Epithelial cell of umbilical artery (primary cell): Measurements from ENCODE around the gene STON1. TPM values are rescaled to one million over a fixed set of nuclear protein-coding genes. Genes with fewer than 3 reads are reported as not detected.

ENCODE experiments used
- total RNA-seq: library from RNA; depleted of rRNA; stranded (reverse); fragments of >200 nt; gene quantifications from 2 replicates; pipeline ENCODE4 v1.2.3, GENCODE V29; 2014

Gene STON1
- 11.0 and 12.6 TPM in 2 replicates for total RNA-seq

DNA sequence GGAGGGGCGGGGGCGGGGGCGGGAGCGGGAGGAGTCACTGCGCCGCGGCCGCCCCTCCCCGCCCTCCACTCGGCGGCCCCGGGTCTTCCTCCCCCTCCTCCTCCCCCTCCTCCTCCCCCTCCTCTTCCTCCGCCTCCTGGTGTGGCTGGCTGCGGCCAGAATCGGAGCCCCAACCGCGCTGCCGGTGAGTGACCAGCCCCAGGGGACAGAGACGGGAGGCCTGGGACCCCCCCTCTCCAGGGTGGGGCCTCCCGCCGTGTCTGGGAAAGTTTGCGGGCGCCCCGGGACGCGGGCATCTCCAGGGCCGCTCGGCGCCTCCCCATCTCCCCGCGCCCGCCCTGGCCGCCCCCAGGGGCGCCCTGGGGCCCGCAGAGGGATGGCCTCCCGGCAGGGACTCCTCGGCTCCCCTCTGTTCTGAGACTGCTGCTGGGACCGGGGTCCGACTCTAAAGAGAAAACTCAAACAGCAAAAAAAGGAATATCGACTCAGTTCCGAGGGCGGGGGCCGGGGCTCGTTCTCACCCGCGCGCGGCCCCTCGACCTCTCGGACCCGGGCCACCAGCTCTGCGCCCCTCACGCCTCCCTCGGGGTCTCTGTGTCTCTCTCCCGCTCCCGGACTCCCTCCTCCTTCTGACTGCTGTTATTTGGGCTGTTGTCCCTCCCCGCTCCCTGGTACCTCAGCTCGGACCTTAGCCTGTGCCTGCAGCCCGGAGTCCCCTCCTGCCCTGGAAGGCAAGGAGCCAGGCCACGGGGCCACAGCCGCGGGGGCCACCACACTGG, at the start of gene STON1:
Gene STON1, plus strand, starts transcription at position 122 of the 779 bp plus-strand sequence. CDS start 50,480 bp downstream, outside the sequence.

GRCh38 chr2:48617618-48618017, 87.7 kb downstream of the STON1 start, which contains the start of gene GTF2A1L:
Gene GTF2A1L, plus strand, starts transcription at chr2:48617856. Its CDS starts 19 bp downstream, at chr2:48617875.

Other genes starting within 250 kb of the STON1 start
- 37.7 and 56.8 TPM in 2 replicates for gene FOXN2, start 215.5 kb upstream of the STON1 start, total RNA-seq
- 16.6 and 17.9 TPM in 2 replicates for gene PPP1R21, start 89.4 kb upstream of the STON1 start, total RNA-seq
- gene GTF2A1L, start 87.7 kb downstream of the STON1 start, total RNA-seq = 0.91 and 1.3 TPM in 2 replicates
- not detected in 2 replicates for gene LHCGR, start 225.6 kb downstream of the STON1 start, total RNA-seq